Measurements from ENCODE around the gene HEXD. TPM values are rescaled to one million over a fixed set of nuclear protein-coding genes. Genes with fewer than 3 reads are reported as not detected.

HEXD gene
- polyA plus RNA-seq, 1 experiment = 8.9 TPM

- TF ChIP-seq CTCF (IDR thresholded peaks at IDR 0.05; ENCODE audit: insufficient read depth, low read depth, low read length) = no peak
- H3K4me3 ChIP-seq (ENCODE audit: low read depth, low read length) = no peak overlapping the region
- peaks cover 3% of the 10 kb centered on the region; the same call in 1 of the 2 replicates for H3K36me3 ChIP-seq (ENCODE audit: control insufficient read depth, insufficient read depth, low read length)
- H3K27me3 ChIP-seq (ENCODE audit: control insufficient read depth, insufficient read depth, low read length) = no peaks in the 10 kb centered on the region
- no peak for DNase-seq (ENCODE audit: low read depth)
- CTCF ChIA-PET = interaction anchor here (0.8 to 4.1 kb wide), 8 partner anchors 7 to 152 kb away, joined by 3 to 36 read pairs (median 3); no protein-coding TSS in a partner anchor
- POLR2A ChIA-PET = no interaction called here
Measured at GRCh38 chr17:82412535-82413520, 5.3 kb upstream of the HEXD start.

GRCh38 chr17:82414548-82415281 lies 3.4 kb upstream of the HEXD start:
- H3K36me3 ChIP-seq (ENCODE audit: control insufficient read depth, insufficient read depth, low read length) = 0 out of 2 replicates have a peak, but pooled peaks cover 1% of the 10 kb centered on the region
- CTCF ChIA-PET = interaction anchor here (0.6 to 4.1 kb wide), 16 partner anchors 9 to 154 kb away, joined by 3 to 36 read pairs (median 3); partner anchors contain the start of gene TEX19
- POLR2A ChIA-PET = no interaction called here
- no peaks in the 10 kb centered on the region for H3K27me3 ChIP-seq (ENCODE audit: control insufficient read depth, insufficient read depth, low read length)
- TF ChIP-seq CTCF (IDR thresholded peaks at IDR 0.05; ENCODE audit: insufficient read depth, low read depth, low read length) = peak; percentile 69
- no peak for DNase-seq (ENCODE audit: low read depth)
- no peak overlapping the region for H3K4me3 ChIP-seq (ENCODE audit: low read depth, low read length)

DNA sequence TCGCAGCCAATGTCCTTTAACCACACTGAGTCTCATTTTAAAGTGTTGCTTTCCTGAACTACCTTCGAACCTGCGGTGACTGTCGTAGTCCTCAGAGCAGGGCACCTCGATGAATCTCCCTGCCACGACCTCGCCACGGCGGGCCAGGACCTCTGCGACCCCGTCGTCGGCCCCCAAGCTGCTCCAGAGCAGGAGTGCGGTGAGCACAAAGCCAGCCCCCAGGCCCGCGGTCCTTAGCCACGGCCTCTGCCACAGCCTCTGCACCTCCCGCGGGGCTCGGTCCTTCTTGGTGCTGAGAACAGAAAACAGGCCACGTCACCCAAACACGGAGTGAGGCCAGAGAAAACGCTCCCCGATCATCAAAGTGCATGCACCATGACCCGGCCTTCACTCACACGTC lies 2.8 kb upstream of the HEXD start:
- CTCF ChIA-PET = interaction anchor here (0.6 to 4.1 kb wide), 9 partner anchors 15 to 155 kb away, joined by 3 to 36 read pairs (median 3); partner anchors contain the start of gene TEX19
- POLR2A ChIA-PET = no interaction called here
- DNase-seq (ENCODE audit: low read depth) = no peak
- Histone ChIP-seq H3K4me3 (ENCODE audit: low read depth, low read length) (no peak overlapping the region), H3K36me3 (ENCODE audit: control insufficient read depth, insufficient read depth, low read length) (0 out of 2 replicates have a peak, but pooled peaks cover 1% of the 10 kb centered on the region), H3K27me3 (ENCODE audit: control insufficient read depth, insufficient read depth, low read length) (no peaks in the 10 kb centered on the region)
- TF ChIP-seq CTCF (IDR thresholded peaks at IDR 0.05; ENCODE audit: insufficient read depth, low read depth, low read length) = no peak

GRCh38 chr17:82415786-82416185 lies 2.4 kb upstream of the HEXD start:
- ChIA-PET POLR2A (no interaction called here), CTCF (interaction anchor here (1.1 to 4.1 kb wide), 7 partner anchors 10 to 65 kb away, joined by 3 to 36 read pairs (median 4); partner anchors contain the start of gene TEX19)
- no peak overlapping the region for H3K4me3 ChIP-seq (ENCODE audit: low read depth, low read length)
- DNase-seq (ENCODE audit: low read depth) = no peak
- H3K36me3 ChIP-seq (ENCODE audit: control insufficient read depth, insufficient read depth, low read length) = 0 out of 2 replicates have a peak, but pooled peaks cover 1% of the 10 kb centered on the region
- TF ChIP-seq CTCF (IDR thresholded peaks at IDR 0.05; ENCODE audit: insufficient read depth, low read depth, low read length) = no peak
- no peaks in the 10 kb centered on the region for H3K27me3 ChIP-seq (ENCODE audit: control insufficient read depth, insufficient read depth, low read length)
